IMR-90 (cell line): ENCODE data around the gene GGTLC1. TPM values are rescaled to one million over a fixed set of nuclear protein-coding genes. Genes with fewer than 3 reads are reported as not detected.

Source experiments
- ATAC-seq: fragments of 200-7000 bp; cut with Tn5 transposase; 2 replicates; pipeline ENCODE4 v1.9.1; 2020; ENCODE audit warnings: low read depth, mild to moderate bottlenecking, moderate library complexity
- BruUV-seq: library from RNA; stranded (reverse); fragments of 400-500 nt; replicated peaks from 2 replicates; lab custom pipeline; 2021; lab: Mats Ljungman, UMichigan
- CTCF ChIA-PET: fragments of 300-600 bp; formaldehyde crosslinking; extraction: SDS; loops from one replicate; lab custom pipeline; 2021; ENCODE audit warnings: antibody characterized with exemption; lab: Yijun Ruan, JAX
- POLR2A ChIA-PET: fragments of 300-600 bp; sonication (Branson Sonifier 250); formaldehyde crosslinking; loops from one replicate; lab custom pipeline; 2022; ENCODE audit warnings: antibody characterized with exemption; ENCODE audit not compliant: unreplicated experiment; lab: Charles Lee
- DNase-seq: peaks from one replicate; pipeline ENCODE4 v3.0.0; 2013
- H2AFZ ChIP-seq: replicated peaks from 2 replicates; pipeline ENCODE3; 2013; ENCODE audit warnings: low read length, mild to moderate bottlenecking; ENCODE audit not compliant: poor library complexity
- H2AK5ac ChIP-seq: 2 replicates; pipeline ENCODE4 v1.6.1; 2013; ENCODE audit warnings: low read depth, low read length, inconsistent platforms
- H2AK9ac ChIP-seq: replicated peaks from 2 replicates; pipeline ENCODE3; 2013; ENCODE audit warnings: mild to moderate bottlenecking, low read depth, low read length, moderate library complexity; ENCODE audit not compliant: poor library complexity
- H2BK120ac ChIP-seq: 2 replicates; pipeline ENCODE4 v1.6.1; 2013; ENCODE audit warnings: low read depth, low read length, inconsistent platforms
- H2BK15ac ChIP-seq: 3 replicates; pipeline ENCODE4 v1.6.1; 2013; ENCODE audit warnings: low read depth, low read length, inconsistent platforms
- H2BK20ac ChIP-seq: 2 replicates; pipeline ENCODE4 v1.6.1; 2013; ENCODE audit warnings: low read depth, mild to moderate bottlenecking, inconsistent platforms, low read length, moderate library complexity
- H2BK5ac ChIP-seq: 2 replicates; pipeline ENCODE4 v1.6.1; 2013; ENCODE audit warnings: mild to moderate bottlenecking, low read depth, low read length, inconsistent platforms; ENCODE audit not compliant: poor library complexity, severe bottlenecking
- H3K14ac ChIP-seq: replicated peaks from 2 replicates; pipeline ENCODE4 v1.6.1; 2013; ENCODE audit warnings: low read depth, low read length, inconsistent platforms
- H3K18ac ChIP-seq: 2 replicates; pipeline ENCODE4 v1.6.1; 2013; ENCODE audit warnings: low read depth, low read length, control low read depth
- H3K23ac ChIP-seq: 2 replicates; pipeline ENCODE4 v1.6.1; 2013; ENCODE audit warnings: low read depth, low read length, inconsistent platforms
- H3K27ac ChIP-seq: 2 replicates; pipeline ENCODE4 v1.5.1; 2013; ENCODE audit warnings: mild to moderate bottlenecking, control low read depth, low read length; ENCODE audit not compliant: insufficient read depth
- H3K27me3 ChIP-seq: 2 replicates; pipeline ENCODE4 v1.6.1; 2013; ENCODE audit warnings: low read length; ENCODE audit not compliant: control insufficient read depth, insufficient read depth
- H3K36me3 ChIP-seq: 2 replicates; pipeline ENCODE4 v1.6.1; 2013; ENCODE audit warnings: low read length, mixed read lengths; ENCODE audit not compliant: control insufficient read depth, insufficient read depth
- H3K4ac ChIP-seq: 2 replicates; pipeline ENCODE4 v1.6.1; 2013; ENCODE audit warnings: low read depth, low read length, inconsistent platforms
- H3K4me1 ChIP-seq: 2 replicates; pipeline ENCODE4 v1.6.1; 2013; ENCODE audit warnings: low read length, mixed read lengths; ENCODE audit not compliant: control insufficient read depth, insufficient read depth
- H3K4me2 ChIP-seq: 2 replicates; pipeline ENCODE4 v1.6.1; 2013; ENCODE audit warnings: low read depth, mild to moderate bottlenecking, control low read depth, low read length, moderate library complexity
- H3K4me3 ChIP-seq: 2 replicates; pipeline ENCODE4 v1.5.1; 2013; ENCODE audit warnings: low read depth, mild to moderate bottlenecking, control low read depth, low read length, moderate library complexity; ENCODE audit not compliant: insufficient read depth
- H3K56ac ChIP-seq: 2 replicates; pipeline ENCODE4 v1.6.1; 2013; ENCODE audit warnings: low read length, inconsistent platforms; ENCODE audit not compliant: insufficient read depth; ENCODE audit errors: extremely low read depth
- H3K79me1 ChIP-seq, 2 experiments: 2 replicates each; pipeline ENCODE4 v1.6.1; 2013; ENCODE audit warnings: low read length in 2 of 2, inconsistent platforms in 1 of 2, low read depth in 1 of 2
- H3K9ac ChIP-seq: 2 replicates; pipeline ENCODE4 v1.6.1; 2013; ENCODE audit warnings: low read depth, low read length, control low read depth
- H3K9me1 ChIP-seq: 2 replicates; pipeline ENCODE4 v1.6.1; 2013; ENCODE audit warnings: low read length, inconsistent platforms; ENCODE audit not compliant: insufficient read depth
- H3K9me3 ChIP-seq: 2 replicates; pipeline ENCODE4 v1.6.1; 2013; ENCODE audit warnings: low read length; ENCODE audit not compliant: control insufficient read depth, insufficient read depth
- H4K20me1 ChIP-seq: 2 replicates; pipeline ENCODE4 v1.6.1; 2013; ENCODE audit warnings: low read length, inconsistent platforms; ENCODE audit not compliant: insufficient read depth
- H4K5ac ChIP-seq: 2 replicates; pipeline ENCODE4 v1.6.1; 2013; ENCODE audit warnings: mild to moderate bottlenecking, low read depth, low read length, control low read depth
- H4K8ac ChIP-seq, 2 experiments: 2 replicates each; pipeline ENCODE4 v1.6.1; 2013; ENCODE audit warnings: low read depth in 2 of 2, low read length in 2 of 2, control low read depth in 1 of 2, inconsistent platforms in 1 of 2
- H4K91ac ChIP-seq: 2 replicates; pipeline ENCODE4 v1.6.1; 2013; ENCODE audit warnings: low read depth, low read length, inconsistent platforms; ENCODE audit not compliant: insufficient read depth
- MAFK ChIP-seq: IDR thresholded peaks from 2 replicates; pipeline ENCODE4 v1.6.1; 2012; ENCODE audit warnings: low read depth, low read length, improper control_type of control experiment
- RCOR1 ChIP-seq: IDR thresholded peaks from 2 replicates; pipeline ENCODE4 v1.6.1; 2012; ENCODE audit warnings: mild to moderate bottlenecking, low read length, improper control_type of control experiment; ENCODE audit not compliant: insufficient replicate concordance
- WGBS, 2 experiments: methylation state at CpG; one replicate each; pipeline versions ENCODE4 v1.1.5 to v1.1.7; 2013; ENCODE audit warnings: missing lambda C conversion rate in 2 of 2; ENCODE audit not compliant: insufficient read length in 1 of 2; ENCODE audit errors: extremely low coverage in 2 of 2; 5-methylcytosine and 5-hydroxymethylcytosine counted together
- dilution Hi-C: fragments of 300-500 bp; cut with HindIII; formaldehyde crosslinking; loops from one replicate; pipeline ENCODE4 v1.14.3; 2018; ENCODE audit warnings: low sequenced_read_pairs; ENCODE audit not compliant: unreplicated experiment
- in situ Hi-C: fragments of 300-500 bp; cut with MboI; formaldehyde crosslinking; loops from 3 replicates; pipeline ENCODE4 v1.14.3; 2019; ENCODE audit warnings: low sequenced_read_pairs, inconsistent platforms, mixed read lengths
- intact Hi-C: fragments of 100-400 bp; cut with micrococcal nuclease; formaldehyde crosslinking; loops from 2 replicates; pipeline ENCODE4 v1.10.0; 2022
- polyA plus RNA-seq, 3 experiments: library from polyadenylated mRNA; depleted of rRNA; stranded (reverse); fragments of >200 nt; gene quantifications; 2 replicates each; pipeline ENCODE4 v1.2.3, GENCODE V29; 2012; ENCODE audit warnings: low replicate concordance in 1 of 3
- total RNA-seq: library from RNA; depleted of rRNA; stranded (reverse); fragments of >200 nt; gene quantifications from 2 replicates; pipeline ENCODE4 v1.2.3, GENCODE V29; 2012
- TF ChIP-seq, protein P1 (sequence below): fragments of 150-350 bp; IDR thresholded peaks from 2 replicates; pipeline ENCODE4 v1.6.1; 2016; ENCODE audit warnings: low read depth, mild to moderate bottlenecking, low read length, moderate library complexity, borderline replicate concordance

The GGTLC1 gene
- total and polyA plus RNA-seq, 2 of the 4 experiments (the other 2 are of a cell fraction) = not detected

GRCh38 chr20:23970049-23970448, 18.5 kb downstream of the GGTLC1 start:
- no TSS peak for BruUV-seq
- WGBS, 2 experiments = no CpG with 5 or more reads among the region's 1 CpG

More at GRCh38 chr20:23970049-23970448, 18.5 kb downstream of the GGTLC1 start:
- H3K4me3 ChIP-seq = no peak overlapping the region
- POLR2A ChIA-PET = no interaction called here
- no peak overlapping the region for H3K4me2 ChIP-seq
- DNase-seq = no peak
- H2BK120ac ChIP-seq = no peak overlapping the region
- H3K14ac ChIP-seq = no peak overlapping the region
- no peaks in the 10 kb centered on the region for H3K9me3 ChIP-seq
- no peak overlapping the region for H3K56ac ChIP-seq
- no peaks in the 10 kb centered on the region for H3K27me3 ChIP-seq
- no peak overlapping the region for H2AFZ ChIP-seq
- in situ Hi-C loops = no loop called here
- no peaks in the 10 kb centered on the region for H4K20me1 ChIP-seq
- no peak overlapping the region for H2AK9ac ChIP-seq
- no peaks in the 10 kb centered on the region for H3K79me1 ChIP-seq
- H2BK15ac ChIP-seq = no peak overlapping the region
- H2BK20ac ChIP-seq = no peak overlapping the region
- CTCF ChIA-PET = no interaction called here
- no peak overlapping the region for H4K91ac ChIP-seq
- no peak overlapping the region for H3K18ac ChIP-seq
- H3K4me1 ChIP-seq = no peaks in the 10 kb centered on the region
- H3K27ac ChIP-seq = no peak overlapping the region
- H4K8ac ChIP-seq = no peak overlapping the region
- no peak overlapping the region for H2AK5ac ChIP-seq
- no peak overlapping the region for H4K5ac ChIP-seq
- no peak overlapping the region for H3K23ac ChIP-seq
- no peaks in the 10 kb centered on the region for H3K9me1 ChIP-seq
- H3K9ac ChIP-seq = no peak overlapping the region
- TF ChIP-seq MAFK = no peak
- TF ChIP-seq, protein P1, sequence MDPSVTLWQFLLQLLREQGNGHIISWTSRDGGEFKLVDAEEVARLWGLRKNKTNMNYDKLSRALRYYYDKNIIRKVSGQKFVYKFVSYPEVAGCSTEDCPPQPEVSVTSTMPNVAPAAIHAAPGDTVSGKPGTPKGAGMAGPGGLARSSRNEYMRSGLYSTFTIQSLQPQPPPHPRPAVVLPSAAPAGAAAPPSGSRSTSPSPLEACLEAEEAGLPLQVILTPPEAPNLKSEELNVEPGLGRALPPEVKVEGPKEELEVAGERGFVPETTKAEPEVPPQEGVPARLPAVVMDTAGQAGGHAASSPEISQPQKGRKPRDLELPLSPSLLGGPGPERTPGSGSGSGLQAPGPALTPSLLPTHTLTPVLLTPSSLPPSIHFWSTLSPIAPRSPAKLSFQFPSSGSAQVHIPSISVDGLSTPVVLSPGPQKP = no peak
- TF ChIP-seq RCOR1 = no peak
- intact Hi-C loops = no loop called here
- ATAC-seq = no peak
- dilution Hi-C loops = no loop called here
- H3K36me3 ChIP-seq = no peaks in the 10 kb centered on the region
- no peak overlapping the region for H2BK5ac ChIP-seq
- no peak overlapping the region for H3K4ac ChIP-seq
